B cell (primary cell): ENCODE measurements around the gene DHRS4. TPM values are rescaled to one million over a fixed set of nuclear protein-coding genes. Genes with fewer than 3 reads are reported as not detected.

Experiments
- ATAC-seq: fragments of 200-7000 bp; cut with Tn5 transposase; one replicate; pipeline ENCODE4 v1.10.0; 2021; ENCODE audit warnings: low read depth, mild to moderate bottlenecking, moderate number of reproducible peaks, moderate library complexity
- CTCF ChIA-PET: fragments of 350-600 bp; sonication (Branson Sonifier 250); formaldehyde crosslinking; loops from one replicate; lab custom pipeline; 2021; ENCODE audit warnings: antibody characterized with exemption, inconsistent platforms; lab: Charles Lee
- POLR2A ChIA-PET: fragments of 350-600 bp; sonication (Branson Sonifier 250); formaldehyde crosslinking; loops from one replicate; lab custom pipeline; 2021; ENCODE audit warnings: antibody characterized with exemption; lab: Charles Lee
- DNase-seq: peaks from one replicate; pipeline ENCODE4 v3.0.0; 2013
- H2AFZ ChIP-seq: 2 replicates; pipeline ENCODE4 v1.6.1; 2012; ENCODE audit warnings: mild to moderate bottlenecking, low read depth, low read length; ENCODE audit not compliant: insufficient read depth, poor library complexity, severe bottlenecking
- H3K27ac ChIP-seq, 2 donors: 1 replicate in 1 of 2; 2 replicates in 1 of 2; pipeline ENCODE4 v1.5.1; 2012 to 2013; ENCODE audit warnings: low read length in 2 of 2, mild to moderate bottlenecking in 2 of 2, moderate library complexity in 1 of 2
- H3K27me3 ChIP-seq, 4 experiments: fragments of 200-600 bp in 1 of 4; sonication (generic) in 1 of 4; replicated peaks in 1 of 4; 1 replicate in 2 of 4; 2 replicates in 2 of 4; pipeline versions ENCODE4 v1.6.1 to v1.7.0; 2013 to 2016; ENCODE audit warnings: low read length in 3 of 4, mild to moderate bottlenecking in 2 of 4, mixed read lengths in 1 of 4, moderate library complexity in 1 of 4; ENCODE audit not compliant: insufficient read depth in 4 of 4, control insufficient read depth in 3 of 4; ENCODE audit errors: control extremely low read depth in 1 of 4
- H3K36me3 ChIP-seq, 2 experiments: replicated peaks in 1 of 2; 1 replicate in 1 of 2; 2 replicates in 1 of 2; pipeline versions ENCODE4 v1.6.1 to v1.7.1; 2013; ENCODE audit warnings: low read length in 1 of 2; ENCODE audit not compliant: insufficient read depth in 2 of 2, control insufficient read depth in 1 of 2; ENCODE audit errors: control extremely low read depth in 1 of 2, extremely low read depth in 1 of 2
- H3K4me1 ChIP-seq, 2 donors: fragments of 200-600 bp in 1 of 2; sonication (generic) in 1 of 2; 1 replicate in 1 of 2; 2 replicates in 1 of 2; pipeline versions ENCODE4 v1.5.1 to v1.6.1; 2013 to 2017; ENCODE audit warnings: low read length in 2 of 2; ENCODE audit not compliant: control insufficient read depth in 2 of 2, insufficient read depth in 2 of 2
- H3K4me2 ChIP-seq: replicated peaks from 2 replicates; pipeline ENCODE3; 2012; ENCODE audit warnings: mild to moderate bottlenecking, low read depth, low read length; ENCODE audit not compliant: poor library complexity, severe bottlenecking
- H3K4me3 ChIP-seq, 5 experiments: fragments of 200-600 bp in 1 of 5; sonication (generic) in 1 of 5; 1 replicate in 3 of 5; 2 replicates in 2 of 5; pipeline versions ENCODE4 v1.5.1 to v1.7.0; 2011 to 2016; ENCODE audit warnings: low read length in 4 of 5, mild to moderate bottlenecking in 4 of 5, low read depth in 2 of 5, control low read depth in 1 of 5, moderate library complexity in 1 of 5; ENCODE audit not compliant: insufficient read depth in 1 of 5; ENCODE audit errors: control extremely low read depth in 1 of 5, extremely low read depth in 1 of 5
- H3K79me2 ChIP-seq: fragments of 200-600 bp; sonication (generic); one replicate; pipeline ENCODE4 v1.6.0; 2016; ENCODE audit warnings: low read length; ENCODE audit not compliant: control insufficient read depth, insufficient read depth
- H3K9ac ChIP-seq: fragments of 200-600 bp; sonication (generic); 2 replicates; pipeline ENCODE4 v1.6.1; 2017; ENCODE audit warnings: mild to moderate bottlenecking, low read length, moderate library complexity
- H3K9me3 ChIP-seq, 3 donors: one replicate each; pipeline versions ENCODE4 v1.6.1 to v1.7.1; 2013; ENCODE audit warnings: low read length in 2 of 3; ENCODE audit not compliant: control insufficient read depth in 2 of 3, insufficient read depth in 1 of 3; ENCODE audit errors: control extremely low read depth in 1 of 3
- H4K20me1 ChIP-seq: 2 replicates; pipeline ENCODE4 v1.6.0; 2012; ENCODE audit warnings: mild to moderate bottlenecking, low read length; ENCODE audit not compliant: insufficient read depth, control insufficient read depth, poor library complexity, severe bottlenecking
- H3K27ac Mint-ChIP-seq: one replicate; pipeline ENCODE4 v1.8.0; 2021; ENCODE audit warnings: mixed read lengths
- H3K27me3 Mint-ChIP-seq: one replicate; pipeline ENCODE4 v1.8.0; 2021; ENCODE audit warnings: mixed read lengths
- H3K4me1 Mint-ChIP-seq: one replicate; pipeline ENCODE4 v1.8.0; 2021; ENCODE audit warnings: mixed read lengths
- H3K4me3 Mint-ChIP-seq: one replicate; pipeline ENCODE4 v1.8.0; 2021; ENCODE audit warnings: mixed read lengths
- H3K9me3 Mint-ChIP-seq: one replicate; pipeline ENCODE4 v1.8.0; 2022; ENCODE audit warnings: mixed read lengths; ENCODE audit not compliant: insufficient read depth
- EZH2 ChIP-seq: IDR thresholded peaks from 2 replicates; pipeline ENCODE4 v1.6.1; 2012; ENCODE audit warnings: borderline replicate concordance, low read depth, mild to moderate bottlenecking, moderate library complexity, low read length; ENCODE audit not compliant: insufficient read depth, poor library complexity, severe bottlenecking
- WGBS: methylation state at CpG from one replicate; pipeline ENCODE4 v1.1.5; 2013; ENCODE audit warnings: missing lambda C conversion rate; ENCODE audit not compliant: insufficient coverage; 5-methylcytosine and 5-hydroxymethylcytosine counted together
- intact Hi-C: fragments of 100-400 bp; cut with micrococcal nuclease; formaldehyde crosslinking; loops from one replicate; pipeline ENCODE4 v1.10.0; 2022
- polyA plus RNA-seq: library from polyadenylated mRNA; depleted of rRNA; stranded (reverse); fragments of >200 nt; gene quantifications from 2 replicates; pipeline ENCODE4 v1.2.3, GENCODE V29; 2012
- total RNA-seq, 2 donors: library from RNA; stranded (reverse); fragments of 120-200 nt in 1 of 2; gene quantifications; 1 replicate in 1 of 2; 2 replicates in 1 of 2; pipeline versions ENCODE4 v1.2.3 to v1.2.4, GENCODE V29; 2013 to 2022
- TF ChIP-seq, protein P1 (sequence below): fragments of 200-600 bp; IDR thresholded peaks from one replicate; pipeline ENCODE4 v1.8.0; 2022; ENCODE audit warnings: antibody characterized with exemption, mild to moderate bottlenecking

The DHRS4 gene
- total and polyA plus RNA-seq, 2 donors (not counting 1 experiment from before 2014, with no cell fraction given): 15.6 to 16.2 TPM

DNA sequence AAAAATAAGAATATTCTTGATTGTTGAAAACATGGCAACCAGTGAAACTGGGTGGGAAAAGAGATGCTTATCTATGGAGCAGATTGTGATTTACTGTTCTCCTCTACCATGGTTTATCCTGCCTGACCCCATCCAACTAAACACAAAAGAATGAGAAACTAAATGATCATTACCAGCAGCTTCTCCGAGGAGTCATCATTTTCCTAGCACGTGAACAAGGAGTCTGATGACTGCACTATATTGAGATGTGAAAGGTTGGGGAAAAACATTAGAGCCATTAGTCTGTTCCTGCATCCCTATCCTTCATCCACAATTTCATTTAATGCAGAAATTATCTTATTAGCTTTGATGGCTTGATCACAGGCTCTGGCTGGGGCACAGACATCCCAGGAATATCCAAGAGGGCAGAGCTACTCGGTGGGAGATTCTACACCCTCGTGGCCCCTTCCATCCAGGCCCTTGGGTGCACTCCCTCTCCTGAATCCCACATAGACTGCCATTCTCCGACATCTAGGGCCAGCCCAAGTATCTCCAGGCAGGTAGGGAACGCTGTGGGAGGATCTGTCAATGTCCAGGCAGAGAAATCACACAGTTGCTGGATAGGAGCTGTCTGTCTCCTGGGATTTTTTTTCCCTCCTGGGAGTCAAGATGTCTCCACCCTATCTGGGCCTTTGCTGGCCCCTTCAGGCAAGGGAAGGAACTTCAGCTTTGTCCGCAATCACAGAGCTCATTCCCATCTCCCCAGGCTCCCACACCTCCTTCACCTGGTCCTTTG, 43.3 kb upstream of the DHRS4 start:
- 73% methylated on average over 5 of the region's 7 CpGs for whole genome bisulfite sequencing
- intact Hi-C loops: no loop called here

DNA sequence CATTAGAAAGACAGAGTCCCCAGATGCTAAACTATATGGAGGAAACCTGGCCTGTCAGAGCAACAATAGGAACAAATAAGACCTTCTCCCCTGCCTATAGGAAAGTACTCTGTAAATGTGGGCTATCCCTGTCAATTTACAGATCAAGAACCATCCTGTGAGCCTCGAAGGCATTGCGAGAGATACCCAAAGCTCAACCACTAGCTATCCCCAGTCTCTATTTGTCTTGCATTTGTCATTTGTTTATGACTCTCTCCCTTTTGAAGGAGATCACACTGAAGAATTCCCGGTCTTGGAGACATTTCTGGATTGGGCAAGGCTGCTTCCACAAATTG, 42.7 kb upstream of the DHRS4 start:
- Histone ChIP-seq H3K79me2 (no peaks in the 10 kb centered on the region), H3K4me2 (no peak overlapping the region), H3K4me3 (no peak overlapping the region), H3K9me3 (no peaks in the 10 kb centered on the region), H3K36me3 (no peaks in the 10 kb centered on the region), H3K27me3 (peaks cover 0 to 14% (median 0%) of the 10 kb centered on the region in 4 experiments), H2AFZ (no peak overlapping the region), H3K27ac (no peak overlapping the region), H3K4me1 (no peaks in the 10 kb centered on the region), H3K9ac (no peak overlapping the region), H4K20me1 (no peaks in the 10 kb centered on the region)
- Mint-ChIP-seq H3K4me1 (no peaks in the 10 kb centered on the region), H3K9me3 (no peaks in the 10 kb centered on the region), H3K4me3 (no peak overlapping the region), H3K27ac (no peak overlapping the region), H3K27me3 (peaks cover 38% of the 10 kb centered on the region)
- DNase-seq (no peak), ATAC-seq (no peak)
- CTCF ChIA-PET: interaction anchor here (1.0 to 1.3 kb wide), 2 partner anchors 17 to 277 kb away, joined by 3 read pairs; no protein-coding TSS in a partner anchor
- intact Hi-C loops: no loop called here
- TF ChIP-seq, protein P1, sequence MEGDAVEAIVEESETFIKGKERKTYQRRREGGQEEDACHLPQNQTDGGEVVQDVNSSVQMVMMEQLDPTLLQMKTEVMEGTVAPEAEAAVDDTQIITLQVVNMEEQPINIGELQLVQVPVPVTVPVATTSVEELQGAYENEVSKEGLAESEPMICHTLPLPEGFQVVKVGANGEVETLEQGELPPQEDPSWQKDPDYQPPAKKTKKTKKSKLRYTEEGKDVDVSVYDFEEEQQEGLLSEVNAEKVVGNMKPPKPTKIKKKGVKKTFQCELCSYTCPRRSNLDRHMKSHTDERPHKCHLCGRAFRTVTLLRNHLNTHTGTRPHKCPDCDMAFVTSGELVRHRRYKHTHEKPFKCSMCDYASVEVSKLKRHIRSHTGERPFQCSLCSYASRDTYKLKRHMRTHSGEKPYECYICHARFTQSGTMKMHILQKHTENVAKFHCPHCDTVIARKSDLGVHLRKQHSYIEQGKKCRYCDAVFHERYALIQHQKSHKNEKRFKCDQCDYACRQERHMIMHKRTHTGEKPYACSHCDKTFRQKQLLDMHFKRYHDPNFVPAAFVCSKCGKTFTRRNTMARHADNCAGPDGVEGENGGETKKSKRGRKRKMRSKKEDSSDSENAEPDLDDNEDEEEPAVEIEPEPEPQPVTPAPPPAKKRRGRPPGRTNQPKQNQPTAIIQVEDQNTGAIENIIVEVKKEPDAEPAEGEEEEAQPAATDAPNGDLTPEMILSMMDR: peak; percentile 5
- TF ChIP-seq EZH2: no peak
- POLR2A ChIA-PET: no interaction called here
- 97% methylated on average over 3 of the region's 3 CpGs for WGBS

More for the DNA sequence above, 43.3 kb upstream of the DHRS4 start:
- TF ChIP-seq, protein P1: peak; percentile 39
- TF ChIP-seq EZH2: no peak
- no peak overlapping the region for H3K27ac ChIP-seq
- H3K4me2 ChIP-seq: no peak overlapping the region
- POLR2A ChIA-PET: no interaction called here
- no peak overlapping the region for H2AFZ ChIP-seq
- H3K27me3 Mint-ChIP-seq: peaks cover 36% of the 10 kb centered on the region
- no peaks in the 10 kb centered on the region for H3K79me2 ChIP-seq
- no peak overlapping the region for H3K4me3 Mint-ChIP-seq
- no peak overlapping the region for H3K27ac Mint-ChIP-seq
- H3K9me3 ChIP-seq: no peaks in the 10 kb centered on the region
- H3K9ac ChIP-seq: no peak overlapping the region
- no peak overlapping the region for H3K4me3 ChIP-seq
- H3K9me3 Mint-ChIP-seq: no peaks in the 10 kb centered on the region
- peaks cover 0 to 14% (median 0%) of the 10 kb centered on the region in 4 experiments for H3K27me3 ChIP-seq
- H4K20me1 ChIP-seq: no peaks in the 10 kb centered on the region
- no peaks in the 10 kb centered on the region for H3K4me1 Mint-ChIP-seq
- no peak for DNase-seq
- H3K4me1 ChIP-seq: no peaks in the 10 kb centered on the region
- no peaks in the 10 kb centered on the region for H3K36me3 ChIP-seq
- CTCF ChIA-PET: interaction anchor here (1.3 kb wide), 1 partner anchor 277 kb away, joined by 3 read pairs; no protein-coding TSS in a partner anchor
- no peak for ATAC-seq
